OCI-LY1 (cell line): ENCODE results near the gene MED27.

Experiments
- H2AFZ ChIP-seq: fragments of 200-600 bp; sonication (generic), shearing (Covaris generic); 2 replicates; pipeline ENCODE4 v1.6.0; 2014; ENCODE audit warnings: antibody characterized with exemption, mild to moderate bottlenecking, low read length
- H3F3A ChIP-seq: fragments of 200-600 bp; sonication (generic), shearing (Covaris generic); 2 replicates; pipeline ENCODE4 v1.6.0; 2014; ENCODE audit warnings: mild to moderate bottlenecking, antibody characterized with exemption, low read length, moderate library complexity; ENCODE audit not compliant: insufficient read depth
- H3K27ac ChIP-seq: fragments of 200-600 bp; sonication (generic); 2 replicates; pipeline ENCODE4 v1.5.1; 2014; ENCODE audit warnings: low read length, mixed run types, mild to moderate bottlenecking, low read depth; ENCODE audit not compliant: poor library complexity, severe bottlenecking
- H3K27me3 ChIP-seq: fragments of 200-600 bp; sonication (generic); 2 replicates; pipeline ENCODE4 v1.6.0; 2014; ENCODE audit warnings: antibody characterized with exemption, mild to moderate bottlenecking, low read length, moderate library complexity; ENCODE audit not compliant: insufficient read depth
- H3K36me3 ChIP-seq: fragments of 200-600 bp; sonication (generic); 2 replicates; pipeline ENCODE4 v1.6.1; 2014; ENCODE audit warnings: mild to moderate bottlenecking, antibody characterized with exemption, low read length, moderate library complexity, mixed read lengths; ENCODE audit not compliant: insufficient read depth
- H3K4me1 ChIP-seq: fragments of 200-600 bp; sonication (generic); 2 replicates; pipeline ENCODE4 v1.5.1; 2014; ENCODE audit warnings: mild to moderate bottlenecking, low read length, moderate library complexity; ENCODE audit not compliant: insufficient read depth, severe bottlenecking
- H3K4me2 ChIP-seq: fragments of 200-600 bp; sonication (generic), shearing (Covaris generic); 2 replicates; pipeline ENCODE4 v1.6.1; 2014; ENCODE audit warnings: low read length
- H3K4me3 ChIP-seq: fragments of 200-600 bp; sonication (generic); 2 replicates; pipeline ENCODE4 v1.5.1; 2014; ENCODE audit warnings: low read length, low read depth, mild to moderate bottlenecking, mixed read lengths; ENCODE audit not compliant: poor library complexity, severe bottlenecking
- H3K79me2 ChIP-seq: fragments of 200-600 bp; shearing (Covaris generic); 2 replicates; pipeline ENCODE4 v1.6.1; 2016; ENCODE audit warnings: mixed run types, low read length, mixed read lengths; ENCODE audit not compliant: insufficient read depth
- H3K9ac ChIP-seq: fragments of 200-600 bp; sonication (generic), shearing (Covaris generic); 2 replicates; pipeline ENCODE4 v1.6.1; 2014; ENCODE audit warnings: mild to moderate bottlenecking, low read length, mixed read lengths
- H3K9me2 ChIP-seq: fragments of 200-600 bp; sonication (generic), shearing (Covaris generic); 2 replicates; pipeline ENCODE4 v1.6.1; 2014; ENCODE audit warnings: low read depth, mild to moderate bottlenecking, low read length, mixed read lengths
- H3K9me3 ChIP-seq: fragments of 200-600 bp; shearing (Covaris generic); 2 replicates; pipeline ENCODE4 v1.6.1; 2014; ENCODE audit warnings: low read length, mixed read lengths
- H4K20me1 ChIP-seq: fragments of 200-600 bp; sonication (generic), shearing (Covaris generic); 2 replicates; pipeline ENCODE4 v1.6.0; 2016; ENCODE audit warnings: mild to moderate bottlenecking, low read length; ENCODE audit not compliant: insufficient read depth
- EZH2 ChIP-seq: fragments of 200-600 bp; sonication (generic), shearing (Covaris generic); IDR thresholded peaks from 2 replicates; pipeline ENCODE4 v1.8.0; 2017; ENCODE audit warnings: borderline replicate concordance, mixed run types, mild to moderate bottlenecking, antibody characterized with exemption, low read length, moderate library complexity, mixed read lengths
- TF ChIP-seq, protein P1 (sequence below): fragments of 200-600 bp; sonication (generic), shearing (Covaris generic); IDR thresholded peaks from 2 replicates; pipeline ENCODE4 v1.5.1; 2017; ENCODE audit warnings: mild to moderate bottlenecking, antibody characterized with exemption, low read length, moderate library complexity, mixed read lengths

MED27 gene

GRCh38 chr9:131849391-131849790 is 230.3 kb downstream of the MED27 start:
- no peaks in the 10 kb centered on the region for H3K27me3 ChIP-seq
- H3K9me3 ChIP-seq, result no peaks in the 10 kb centered on the region
- H3K27ac ChIP-seq, result no peak overlapping the region
- TF ChIP-seq EZH2, result no peak
- TF ChIP-seq, protein P1, sequence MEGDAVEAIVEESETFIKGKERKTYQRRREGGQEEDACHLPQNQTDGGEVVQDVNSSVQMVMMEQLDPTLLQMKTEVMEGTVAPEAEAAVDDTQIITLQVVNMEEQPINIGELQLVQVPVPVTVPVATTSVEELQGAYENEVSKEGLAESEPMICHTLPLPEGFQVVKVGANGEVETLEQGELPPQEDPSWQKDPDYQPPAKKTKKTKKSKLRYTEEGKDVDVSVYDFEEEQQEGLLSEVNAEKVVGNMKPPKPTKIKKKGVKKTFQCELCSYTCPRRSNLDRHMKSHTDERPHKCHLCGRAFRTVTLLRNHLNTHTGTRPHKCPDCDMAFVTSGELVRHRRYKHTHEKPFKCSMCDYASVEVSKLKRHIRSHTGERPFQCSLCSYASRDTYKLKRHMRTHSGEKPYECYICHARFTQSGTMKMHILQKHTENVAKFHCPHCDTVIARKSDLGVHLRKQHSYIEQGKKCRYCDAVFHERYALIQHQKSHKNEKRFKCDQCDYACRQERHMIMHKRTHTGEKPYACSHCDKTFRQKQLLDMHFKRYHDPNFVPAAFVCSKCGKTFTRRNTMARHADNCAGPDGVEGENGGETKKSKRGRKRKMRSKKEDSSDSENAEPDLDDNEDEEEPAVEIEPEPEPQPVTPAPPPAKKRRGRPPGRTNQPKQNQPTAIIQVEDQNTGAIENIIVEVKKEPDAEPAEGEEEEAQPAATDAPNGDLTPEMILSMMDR, result no peak
- no peak overlapping the region for H3K4me3 ChIP-seq
- no peaks in the 10 kb centered on the region for H3K4me1 ChIP-seq
- H3K36me3 ChIP-seq, result no peaks in the 10 kb centered on the region
- H3K79me2 ChIP-seq, result no peaks in the 10 kb centered on the region
- H2AFZ ChIP-seq, result no peak overlapping the region
- H3K4me2 ChIP-seq, result no peak overlapping the region
- no peaks in the 10 kb centered on the region for H3K9me2 ChIP-seq
- H3K9ac ChIP-seq, result no peak overlapping the region
- H3F3A ChIP-seq, result no peaks in the 10 kb centered on the region
- no peaks in the 10 kb centered on the region for H4K20me1 ChIP-seq

DNA sequence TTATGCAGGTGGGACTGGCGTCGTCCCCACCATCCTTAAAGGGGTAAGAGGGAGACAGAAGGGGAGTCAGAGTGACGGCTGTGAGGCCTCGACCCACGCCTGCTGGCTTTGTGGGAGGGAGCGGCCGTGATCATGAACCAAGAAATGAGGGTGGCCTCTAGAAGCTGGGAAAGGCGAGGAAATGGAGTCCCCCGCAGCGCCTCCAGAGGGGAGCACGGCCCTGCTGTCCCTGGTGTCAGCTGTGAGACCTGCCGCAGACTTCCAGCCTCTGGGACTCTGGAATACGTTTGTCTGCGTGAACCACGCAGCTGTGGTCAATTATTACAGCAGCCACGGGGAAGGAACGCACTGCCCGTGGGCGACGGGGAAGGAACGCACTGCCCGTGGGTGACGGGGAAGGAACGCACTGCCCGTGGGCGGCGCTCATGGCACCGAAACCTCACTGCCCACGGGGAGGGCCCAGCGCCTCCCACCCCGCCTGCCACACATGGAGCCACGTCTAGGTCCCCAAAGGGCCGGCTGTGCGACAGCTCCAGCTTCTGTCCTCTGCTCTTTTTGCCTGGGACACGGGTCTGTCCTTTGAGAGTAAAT is 231.0 kb downstream of the MED27 start:
- Histone ChIP-seq H3K4me1 (no peaks in the 10 kb centered on the region), H3K4me3 (no peak overlapping the region)
- TF ChIP-seq, protein P1, result no peak
- no peak for TF ChIP-seq EZH2

GRCh38 chr9:131847665-131848354 is 231.9 kb downstream of the MED27 start:
- H3K27me3 ChIP-seq, result no peaks in the 10 kb centered on the region
- H3K4me2 ChIP-seq, result no peak overlapping the region
- no peaks in the 10 kb centered on the region for H3K79me2 ChIP-seq
- H3K9me2 ChIP-seq, result no peaks in the 10 kb centered on the region
- H3K4me3 ChIP-seq, result no peak overlapping the region
- no peaks in the 10 kb centered on the region for H4K20me1 ChIP-seq
- no peak overlapping the region for H2AFZ ChIP-seq
- H3K9me3 ChIP-seq, result no peaks in the 10 kb centered on the region
- H3K36me3 ChIP-seq, result no peaks in the 10 kb centered on the region
- no peak overlapping the region for H3K27ac ChIP-seq
- TF ChIP-seq EZH2, result no peak
- TF ChIP-seq, protein P1, result no peak
- no peaks in the 10 kb centered on the region for H3F3A ChIP-seq
- no peaks in the 10 kb centered on the region for H3K4me1 ChIP-seq
- H3K9ac ChIP-seq, result no peak overlapping the region

More for the DNA sequence above, 231.0 kb downstream of the MED27 start:
- Histone ChIP-seq H3K9me2 (no peaks in the 10 kb centered on the region), H3K9ac (no peak overlapping the region), H4K20me1 (no peaks in the 10 kb centered on the region), H3K79me2 (no peaks in the 10 kb centered on the region), H2AFZ (no peak overlapping the region), H3F3A (no peaks in the 10 kb centered on the region), H3K27ac (no peak overlapping the region), H3K36me3 (no peaks in the 10 kb centered on the region), H3K4me2 (no peak overlapping the region), H3K27me3 (no peaks in the 10 kb centered on the region), H3K9me3 (no peaks in the 10 kb centered on the region)
